Astrocyte (in vitro differentiated cells and primary cell): ENCODE data around the gene PLCG2.

Experiments
- CTCF ChIP-seq: IDR thresholded peaks from 2 replicates; pipeline ENCODE4 v1.5.1; 2011; ENCODE audit warnings: low read depth, mild to moderate bottlenecking, inconsistent platforms, low read length, moderate library complexity; ENCODE audit not compliant: insufficient read depth
- EZH2 ChIP-seq: IDR thresholded peaks from 2 replicates; pipeline ENCODE4 v1.6.1; 2012; ENCODE audit warnings: mild to moderate bottlenecking, low read length, inconsistent platforms; ENCODE audit not compliant: insufficient read depth

GRCh38 chr16:81754858-81755257, 24.2 kb upstream of the PLCG2 start:
- TF ChIP-seq CTCF (no peak), EZH2 (no peak)
